ENCODE measurements around the gene DSG4. TPM values are rescaled to one million over a fixed set of nuclear protein-coding genes. Genes with fewer than 3 reads are reported as not detected.

DSG4 gene
- total and polyA plus RNA-seq, 12 donors: not detected

- intact Hi-C loops (cut with DNase I): loop anchor here in 1 of 10 donors (10.0 kb wide), 1 partner anchor 92 kb away; no protein-coding TSS in a partner anchor
Observed at GRCh38 chr18:31386741-31387140, 10.2 kb downstream of the DSG4 start.

GRCh38 chr18:31393286-31393685 lies 16.7 kb downstream of the DSG4 start:
- no peak overlapping the region for H3K4me3 ChIP-seq
- no peaks in the 10 kb centered on the region for H3K9me3 ChIP-seq
- H3K27me3 ChIP-seq: no peaks in the 10 kb centered on the region
- H3K27ac ChIP-seq: no peak overlapping the region
- no peak for TF ChIP-seq CTCF (IDR thresholded peaks at IDR 0.05)
- H3K4me1 ChIP-seq: peaks cover 0 to 19% (median 13%) of the 10 kb centered on the region in 9 donors
- no peaks in the 10 kb centered on the region for H3K36me3 ChIP-seq
- intact Hi-C loops (cut with DNase I): loop anchor here in 2 of 10 donors (10.0 kb wide), 2 partner anchors 112 to 118 kb away; no protein-coding TSS in a partner anchor
- DNase-seq (no peak), ATAC-seq (no peak)
- WGBS, 2 donors: 94 to 96% methylated on average over 3 of the region's 3 CpGs

More at GRCh38 chr18:31386741-31387140, 10.2 kb downstream of the DSG4 start:
- WGBS, 2 donors: 87 to 91% methylated on average over 6 of the region's 6 CpGs
- no peak for DNase-seq
- no peak for TF ChIP-seq CTCF (IDR thresholded peaks at IDR 0.05)
- ATAC-seq: no peak
- H3K36me3 ChIP-seq: no peaks in the 10 kb centered on the region
- H3K4me1 ChIP-seq: no peaks in the 10 kb centered on the region
- H3K27ac ChIP-seq: no peak overlapping the region
- H3K9me3 ChIP-seq: no peaks in the 10 kb centered on the region
- H3K4me3 ChIP-seq: no peak overlapping the region
- no peaks in the 10 kb centered on the region for H3K27me3 ChIP-seq

- H3K4me1 ChIP-seq: peaks cover 0 to 23% (median 14%) of the 10 kb centered on the region in 9 donors
- DNase-seq (peak in 1 of 2 donors; percentile 31), ATAC-seq (peak; percentile 28 to 95 (median 79))
- H3K36me3 ChIP-seq: no peaks in the 10 kb centered on the region
- 43 to 48% methylated on average over 6 of the region's 6 CpGs for WGBS, 2 donors
- H3K27me3 ChIP-seq: no peaks in the 10 kb centered on the region
- intact Hi-C loops (cut with DNase I): loop anchor here in 2 of 10 donors (5.0 to 10.0 kb wide), 3 partner anchors 95 to 122 kb away; no protein-coding TSS in a partner anchor
- peak overlapping the region in 8 of 10 donors; percentile 5 to 73 (median 62) for H3K27ac ChIP-seq
- H3K4me3 ChIP-seq: no peak overlapping the region
- no peaks in the 10 kb centered on the region for H3K9me3 ChIP-seq
- peak in 3 of 9 donors; percentile 14 to 28 (median 14) for TF ChIP-seq CTCF (IDR thresholded peaks at IDR 0.05)
Observed at GRCh38 chr18:31396796-31397612, 20.4 kb downstream of the DSG4 start.

GRCh38 chr18:31398191-31398590 lies 21.6 kb downstream of the DSG4 start:
- no peaks in the 10 kb centered on the region for H3K9me3 ChIP-seq
- H3K36me3 ChIP-seq: no peaks in the 10 kb centered on the region
- intact Hi-C loops (cut with DNase I): loop anchor here in 2 of 10 donors (5.0 to 10.0 kb wide), 3 partner anchors 96 to 123 kb away; no protein-coding TSS in a partner anchor
- ATAC-seq (no peak), DNase-seq (no peak)
- WGBS, 2 donors: 62 to 70% methylated on average over 2 of the region's 2 CpGs
- H3K4me3 ChIP-seq: no peak overlapping the region
- H3K27ac ChIP-seq: no peak overlapping the region
- H3K4me1 ChIP-seq: peaks cover 0 to 23% (median 14%) of the 10 kb centered on the region in 9 donors
- TF ChIP-seq CTCF (IDR thresholded peaks at IDR 0.05): no peak
- no peaks in the 10 kb centered on the region for H3K27me3 ChIP-seq

All from heart right ventricle (tissue), 16 donors.